Adrenal gland (tissue), 5 donors: ENCODE results near the gene CCDC27.

ENCODE experiments used
- POLR2A ChIP-seq, 2 donors: fragments of 450-650 bp; IDR thresholded peaks; one replicate each; pipeline ENCODE4 v1.6.1; 2017; ENCODE audit warnings: antibody characterized with exemption in 2 of 2, mild to moderate bottlenecking in 2 of 2, moderate library complexity in 1 of 2
- TF ChIP-seq, protein P1 (sequence below), 6 experiments: fragments of 450-650 bp in 4 of 6; fragments of 200-600 bp in 2 of 6; sonication (generic) in 1 of 6; IDR thresholded peaks; 1 replicate in 5 of 6; 2 replicates in 1 of 6; pipeline versions ENCODE4 v1.5.1 to v1.8.0; 2016 to 2021; ENCODE audit warnings: antibody characterized with exemption in 6 of 6, mild to moderate bottlenecking in 2 of 6, moderate library complexity in 1 of 6
- donor health status: DM: no; HTN: no; CAD: no.

DNA sequence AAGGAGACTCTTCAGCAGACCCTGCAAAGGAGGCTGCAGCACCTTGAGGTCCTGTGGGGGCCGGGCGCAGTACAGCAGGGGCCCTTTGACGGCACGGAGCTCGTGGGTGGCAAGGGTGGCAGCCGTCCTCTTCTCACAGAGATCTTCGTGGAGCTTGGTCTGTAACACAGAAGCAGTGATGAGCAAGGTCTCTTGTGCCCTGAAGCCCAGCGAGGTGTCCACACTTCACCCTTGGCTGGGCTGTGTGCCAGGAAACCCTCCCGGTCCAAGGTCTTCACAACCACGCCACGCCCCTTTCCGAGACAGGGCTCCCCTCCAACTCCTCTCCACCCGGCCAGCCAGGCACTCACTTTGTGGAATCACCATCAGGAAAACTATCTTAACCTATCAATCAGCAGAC, 32.8 kb downstream of the CCDC27 start:
- TF ChIP-seq, protein P1, sequence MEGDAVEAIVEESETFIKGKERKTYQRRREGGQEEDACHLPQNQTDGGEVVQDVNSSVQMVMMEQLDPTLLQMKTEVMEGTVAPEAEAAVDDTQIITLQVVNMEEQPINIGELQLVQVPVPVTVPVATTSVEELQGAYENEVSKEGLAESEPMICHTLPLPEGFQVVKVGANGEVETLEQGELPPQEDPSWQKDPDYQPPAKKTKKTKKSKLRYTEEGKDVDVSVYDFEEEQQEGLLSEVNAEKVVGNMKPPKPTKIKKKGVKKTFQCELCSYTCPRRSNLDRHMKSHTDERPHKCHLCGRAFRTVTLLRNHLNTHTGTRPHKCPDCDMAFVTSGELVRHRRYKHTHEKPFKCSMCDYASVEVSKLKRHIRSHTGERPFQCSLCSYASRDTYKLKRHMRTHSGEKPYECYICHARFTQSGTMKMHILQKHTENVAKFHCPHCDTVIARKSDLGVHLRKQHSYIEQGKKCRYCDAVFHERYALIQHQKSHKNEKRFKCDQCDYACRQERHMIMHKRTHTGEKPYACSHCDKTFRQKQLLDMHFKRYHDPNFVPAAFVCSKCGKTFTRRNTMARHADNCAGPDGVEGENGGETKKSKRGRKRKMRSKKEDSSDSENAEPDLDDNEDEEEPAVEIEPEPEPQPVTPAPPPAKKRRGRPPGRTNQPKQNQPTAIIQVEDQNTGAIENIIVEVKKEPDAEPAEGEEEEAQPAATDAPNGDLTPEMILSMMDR (IDR thresholded peaks at IDR 0.05): no peak
- TF ChIP-seq POLR2A (IDR thresholded peaks at IDR 0.05): no peak
